ENCODE results near the gene TRIP13. TPM values are rescaled to one million over a fixed set of nuclear protein-coding genes. Genes with fewer than 3 reads are reported as not detected.

Gene TRIP13
- total and polyA plus RNA-seq, 10 of the 15 experiments (the other 5 are each of a cell fraction or from before 2014, with no cell fraction given) = 15.1 to 64.9 (median 32.2) TPM

DNA sequence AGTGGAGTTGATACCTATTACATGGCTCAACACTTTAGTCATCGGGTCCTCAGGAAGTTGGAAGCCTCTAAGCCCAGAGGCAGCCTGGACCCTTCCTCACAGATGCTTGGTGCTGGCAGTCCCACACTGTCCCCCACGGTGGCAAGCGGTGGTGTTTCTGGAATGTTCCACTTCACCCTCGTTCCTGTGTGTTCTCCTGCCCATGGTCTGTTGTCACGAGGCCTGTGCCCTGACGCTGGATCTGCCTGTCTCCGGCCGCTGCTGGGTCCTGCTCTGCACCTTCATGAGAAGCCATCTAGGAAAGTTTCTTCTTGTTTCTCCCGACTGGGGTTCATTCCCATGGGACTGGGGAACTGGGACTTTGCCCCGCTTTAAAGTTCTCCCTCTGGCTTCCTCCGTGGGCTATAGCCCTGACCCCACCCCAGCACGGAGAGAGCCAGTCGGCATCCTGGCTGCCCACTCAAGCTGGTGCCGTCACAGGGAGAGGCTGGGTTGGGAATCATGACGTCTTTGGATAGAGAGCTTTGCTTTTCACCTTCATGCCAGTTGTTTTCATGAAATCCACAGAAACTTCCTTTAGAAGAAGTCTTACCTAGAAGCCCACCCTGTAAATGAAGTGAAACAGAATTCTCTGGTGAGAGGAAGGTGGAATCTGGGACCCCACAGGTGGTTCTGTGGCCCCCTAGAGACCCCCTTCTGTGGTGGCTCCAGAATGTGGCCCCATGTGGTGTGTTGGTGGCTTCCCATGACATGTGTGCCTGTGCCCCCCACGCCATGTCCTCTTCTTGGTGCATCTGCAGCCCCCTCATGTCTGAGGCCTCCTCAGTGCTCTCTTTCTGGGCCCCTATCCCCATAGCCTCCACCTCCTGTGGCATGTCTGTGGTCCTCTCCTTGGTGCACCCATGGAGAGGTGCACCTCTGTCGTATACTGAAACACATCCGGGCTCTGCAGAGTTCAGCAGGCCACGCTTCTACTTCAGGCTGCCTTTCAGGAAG, 43.8 kb downstream of the TRIP13 start:
- Histone ChIP-seq H4K20me1 (ENCODE audit: control insufficient read depth, insufficient read depth) (no peaks in the 10 kb centered on the region), H3K79me2 (ENCODE audit: control insufficient read depth, insufficient read depth, low read length) (no peaks in the 10 kb centered on the region), H3K9ac (ENCODE audit: control insufficient read depth, insufficient read depth, low read length) (no peak overlapping the region), H3K36me3 (ENCODE audit: control insufficient read depth in 2 of 2, insufficient read depth in 2 of 2, low read length in 1 of 2) (no peaks in the 10 kb centered on the region), H3K4me2 (ENCODE audit: control insufficient read depth, insufficient read depth) (no peak overlapping the region), H2AFZ (ENCODE audit: control insufficient read depth, low read depth, low read length) (no peak overlapping the region), H3K4me1 (ENCODE audit: control insufficient read depth, insufficient read depth, low read length) (no peaks in the 10 kb centered on the region), H3K4me3 (no peak overlapping the region), H3K27ac (ENCODE audit: control insufficient read depth, insufficient read depth) (no peak overlapping the region), H3K27me3 (replicated peaks in 1 of 2; ENCODE audit: control insufficient read depth in 2 of 2, insufficient read depth in 2 of 2, low read length in 1 of 2) (no peaks in the 10 kb centered on the region), H3K9me3 (replicated peaks; ENCODE audit: control insufficient read depth, insufficient read depth, low read length) (no peaks in the 10 kb centered on the region)
- intact Hi-C loops (cut with micrococcal nuclease; ENCODE audit: unreplicated experiment) (no loop called here), in situ Hi-C loops (cut with MboI) (loop anchor here (10.0 kb wide), 1 partner anchor 718 kb away; no protein-coding TSS in a partner anchor)
- FAIRE-seq = no peak
- DNase-seq (ENCODE audit: low read depth, low spot score) = no peak
- SMC1A ChIA-PET (ENCODE audit: uncharacterized antibody, unreplicated experiment) = no interaction called here
- ATAC-seq = no peak
- 38% methylated on average over 19 of the region's 19 CpGs for WGBS (ENCODE audit: insufficient coverage, insufficient replicate concordance, low lambda C conversion rate, missing lambda C conversion rate)
- RAD21 ChIA-PET (ENCODE audit: unreplicated experiment) = no interaction called here
- CTCF ChIA-PET = no interaction called here
- TF ChIP-seq TCF7 (IDR thresholded peaks at IDR 0.05; ENCODE audit: borderline replicate concordance) (no peak), NR2F1 (conservative IDR thresholded peaks at IDR 0.05) (no peak), BMI1 (IDR thresholded peaks at IDR 0.05; ENCODE audit: borderline replicate concordance) (no peak), HCFC1 (IDR thresholded peaks at IDR 0.05; ENCODE audit: low read length) (no peak), E2F4 (IDR thresholded peaks at IDR 0.05; ENCODE audit: low read depth, low read length) (no peak), MEF2A (IDR thresholded peaks at IDR 0.05; ENCODE audit: insufficient read depth, low read depth, low read length) (no peak), RAD21 (IDR thresholded peaks at IDR 0.05; ENCODE audit: insufficient read depth, low read depth, low read length) (no peak), SUZ12 (IDR thresholded peaks at IDR 0.05; ENCODE audit: unreplicated experiment) (no peak), EP300 (IDR thresholded peaks at IDR 0.05; ENCODE audit: borderline replicate concordance in 1 of 2, control insufficient read depth in 1 of 2, low read depth in 2 of 2, low read length in 2 of 2) (no peak), ZBTB4 (CRISPR knock-in tag; IDR thresholded peaks at IDR 0.05) (no peak), BACH1 (IDR thresholded peaks at IDR 0.05; ENCODE audit: borderline replicate concordance) (no peak), CBFB (IDR thresholded peaks at IDR 0.05; ENCODE audit: low read depth) (no peak), PAX5 (IDR thresholded peaks at IDR 0.05; ENCODE audit: borderline replicate concordance, low read depth, low read length) (no peak), TAF1 (IDR thresholded peaks at IDR 0.05; ENCODE audit: borderline replicate concordance, low read depth, low read length) (no peak)
- TF ChIP-seq, protein P1, sequence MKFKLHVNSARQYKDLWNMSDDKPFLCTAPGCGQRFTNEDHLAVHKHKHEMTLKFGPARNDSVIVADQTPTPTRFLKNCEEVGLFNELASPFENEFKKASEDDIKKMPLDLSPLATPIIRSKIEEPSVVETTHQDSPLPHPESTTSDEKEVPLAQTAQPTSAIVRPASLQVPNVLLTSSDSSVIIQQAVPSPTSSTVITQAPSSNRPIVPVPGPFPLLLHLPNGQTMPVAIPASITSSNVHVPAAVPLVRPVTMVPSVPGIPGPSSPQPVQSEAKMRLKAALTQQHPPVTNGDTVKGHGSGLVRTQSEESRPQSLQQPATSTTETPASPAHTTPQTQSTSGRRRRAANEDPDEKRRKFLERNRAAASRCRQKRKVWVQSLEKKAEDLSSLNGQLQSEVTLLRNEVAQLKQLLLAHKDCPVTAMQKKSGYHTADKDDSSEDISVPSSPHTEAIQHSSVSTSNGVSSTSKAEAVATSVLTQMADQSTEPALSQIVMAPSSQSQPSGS (IDR thresholded peaks at IDR 0.05; ENCODE audit: low read length) = no peak
- TF ChIP-seq, protein P2, sequence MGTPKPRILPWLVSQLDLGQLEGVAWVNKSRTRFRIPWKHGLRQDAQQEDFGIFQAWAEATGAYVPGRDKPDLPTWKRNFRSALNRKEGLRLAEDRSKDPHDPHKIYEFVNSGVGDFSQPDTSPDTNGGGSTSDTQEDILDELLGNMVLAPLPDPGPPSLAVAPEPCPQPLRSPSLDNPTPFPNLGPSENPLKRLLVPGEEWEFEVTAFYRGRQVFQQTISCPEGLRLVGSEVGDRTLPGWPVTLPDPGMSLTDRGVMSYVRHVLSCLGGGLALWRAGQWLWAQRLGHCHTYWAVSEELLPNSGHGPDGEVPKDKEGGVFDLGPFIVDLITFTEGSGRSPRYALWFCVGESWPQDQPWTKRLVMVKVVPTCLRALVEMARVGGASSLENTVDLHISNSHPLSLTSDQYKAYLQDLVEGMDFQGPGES (IDR thresholded peaks at IDR 0.05) = no peak
- no TSS peak for BruUV-seq (replicated peaks)
- POLR2A ChIA-PET = no interaction called here

Data from GM12878 (cell line).